Fibroblast of skin of left quadriceps (primary cell): Measurements from ENCODE around the gene NAPA.

Experiments
- DNase-seq, 2 experiments: peaks; one replicate each; pipeline ENCODE4 v3.0.0-alpha.2; 2013; ENCODE audit warnings: low read depth in 2 of 2

The NAPA gene

DNA sequence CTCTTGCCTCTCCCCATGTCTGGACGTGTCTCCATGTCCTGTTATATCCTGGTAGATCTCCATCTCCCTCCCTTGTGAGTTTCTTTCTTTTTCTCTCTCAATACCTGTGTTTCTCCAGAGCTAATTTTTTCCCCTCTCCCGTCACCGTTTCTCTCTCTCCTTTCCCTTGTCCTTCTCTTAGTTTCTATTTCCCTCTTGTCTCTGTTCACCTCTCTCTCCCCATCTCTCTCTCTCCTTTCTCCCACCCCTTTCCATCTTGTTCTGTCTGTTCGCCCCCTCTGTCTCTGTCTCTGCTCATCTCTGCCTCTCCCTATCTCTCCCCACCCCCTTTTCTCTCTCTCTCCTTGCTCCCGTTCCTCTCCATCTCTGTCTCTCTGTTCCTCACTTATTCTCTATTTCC lies 56.2 kb downstream of the NAPA start:
- DNase-seq, result no peak

DNA sequence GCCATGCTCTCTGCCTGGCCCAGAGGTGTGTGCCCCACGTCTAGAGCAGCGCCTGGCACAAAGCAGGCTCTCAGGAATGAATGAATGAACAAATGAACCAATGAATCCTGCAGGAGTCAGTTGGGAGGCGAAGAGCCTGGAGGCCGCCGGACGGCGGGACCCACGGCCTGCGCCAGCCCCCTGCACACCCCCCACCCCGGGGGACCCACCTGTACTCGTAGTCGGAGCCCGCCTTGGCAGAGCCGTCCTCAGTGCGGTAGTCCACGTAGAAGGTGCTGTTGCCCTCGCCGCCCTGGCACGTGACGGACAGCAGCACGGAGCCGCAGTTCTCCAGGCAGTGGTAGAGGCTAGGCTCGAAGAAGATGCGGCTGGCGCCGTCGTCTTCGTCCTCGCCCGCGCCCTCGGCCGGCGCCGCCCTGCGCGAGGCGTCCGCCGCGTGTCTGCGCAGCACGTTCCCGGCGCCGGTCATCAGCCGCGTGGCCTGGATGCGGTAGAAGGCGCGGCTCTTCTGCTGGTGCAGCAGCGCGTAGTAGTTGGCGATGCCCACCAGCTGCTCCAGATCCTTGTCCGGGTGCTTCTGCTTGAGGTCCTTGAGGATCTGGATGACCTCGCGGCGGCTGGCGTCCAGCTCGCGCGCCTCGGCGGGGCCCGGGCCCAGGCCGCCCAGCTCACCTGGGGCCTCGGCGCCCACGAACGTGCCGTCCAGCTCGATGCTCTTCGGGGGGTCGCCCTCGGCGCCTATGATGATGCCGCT lies 58.0 kb downstream of the NAPA start:
- DNase-seq, result no peak

DNA sequence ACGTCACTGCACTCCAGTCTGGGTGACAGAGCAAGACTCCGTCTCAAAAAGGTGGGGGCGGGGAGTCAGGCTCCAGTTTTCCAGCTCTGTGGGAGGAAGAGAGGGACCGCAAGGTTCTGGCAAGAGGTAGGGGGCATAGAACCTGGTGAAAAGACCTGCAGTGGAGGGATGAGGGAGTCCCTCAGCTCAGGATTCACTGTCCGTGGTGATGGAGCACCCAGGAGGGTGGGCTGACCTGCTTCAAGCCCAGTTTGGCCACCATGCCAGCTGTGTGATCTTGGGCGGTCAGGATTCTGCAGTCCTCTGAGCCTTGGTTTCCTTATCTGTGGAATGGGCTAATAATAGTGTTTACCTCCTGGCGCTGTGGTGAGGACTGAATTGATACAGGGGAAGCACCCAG lies 64.4 kb downstream of the NAPA start:
- no peak for DNase-seq

DNA sequence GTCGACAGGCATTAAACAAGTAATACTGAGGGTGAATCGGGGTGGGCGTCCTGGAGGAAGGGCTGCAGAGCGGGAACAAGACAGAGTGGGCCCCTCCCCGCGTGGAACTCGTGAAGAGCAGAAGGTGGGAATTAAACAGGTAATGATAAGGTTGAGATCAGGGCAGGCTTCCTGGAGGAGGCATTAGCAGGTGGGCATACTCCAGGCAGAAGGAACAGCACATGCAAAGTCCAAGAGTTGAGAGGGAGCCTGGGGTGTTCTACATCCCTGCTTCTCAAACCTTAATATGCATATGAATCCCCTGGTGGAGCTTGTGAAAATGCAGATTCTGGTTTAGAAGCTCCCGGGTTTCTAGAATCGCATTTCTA lies 66.5 kb downstream of the NAPA start:
- no peak for DNase-seq

DNA sequence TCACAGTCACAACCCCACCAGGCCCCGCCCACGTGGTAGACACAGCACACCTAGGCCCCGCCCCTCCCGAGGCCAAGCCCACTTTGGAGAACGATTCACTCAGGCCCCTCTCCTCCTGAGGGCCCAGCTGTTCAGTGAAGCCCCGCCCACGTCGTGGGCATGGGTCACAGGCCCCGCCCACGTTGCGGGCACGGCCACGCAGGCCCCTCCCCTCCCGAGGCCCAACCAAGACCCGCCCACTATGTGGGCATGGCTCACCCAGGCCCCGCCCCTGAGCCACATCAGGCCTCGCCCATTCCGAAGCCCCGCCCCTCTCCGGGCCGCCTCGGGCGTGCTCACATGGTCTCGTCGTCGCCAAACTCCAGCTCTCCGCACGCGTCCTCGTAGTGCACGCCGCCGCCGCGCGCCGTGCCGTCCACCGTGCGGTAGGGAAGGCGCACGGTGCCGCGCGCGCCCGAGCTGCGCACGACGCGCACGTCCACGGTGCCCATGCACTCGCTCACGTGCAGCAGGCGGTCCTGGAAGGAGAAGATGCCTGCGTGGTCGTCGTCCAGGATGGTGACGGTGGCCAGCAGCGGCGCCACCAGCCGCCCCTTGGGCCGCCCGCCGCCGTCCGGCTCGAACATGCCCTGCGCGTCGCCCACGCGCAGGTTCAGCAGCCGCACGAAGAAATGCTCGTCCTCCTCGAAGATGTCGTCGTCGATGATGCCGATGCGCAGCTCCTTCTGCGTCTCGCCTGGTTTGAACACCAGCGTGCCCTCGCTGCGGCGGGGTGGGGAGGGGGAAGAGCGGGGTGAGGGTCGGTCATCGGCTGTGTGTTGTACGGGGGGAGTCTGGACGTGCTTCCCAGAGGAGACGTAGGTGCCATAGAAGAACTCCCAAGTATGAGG lies 67.1 kb downstream of the NAPA start:
- no peak for DNase-seq

- DNase-seq, result no peak
These were observed 68.1 kb downstream of the NAPA start for GRCh38 chr19:47446534-47447469.

DNA sequence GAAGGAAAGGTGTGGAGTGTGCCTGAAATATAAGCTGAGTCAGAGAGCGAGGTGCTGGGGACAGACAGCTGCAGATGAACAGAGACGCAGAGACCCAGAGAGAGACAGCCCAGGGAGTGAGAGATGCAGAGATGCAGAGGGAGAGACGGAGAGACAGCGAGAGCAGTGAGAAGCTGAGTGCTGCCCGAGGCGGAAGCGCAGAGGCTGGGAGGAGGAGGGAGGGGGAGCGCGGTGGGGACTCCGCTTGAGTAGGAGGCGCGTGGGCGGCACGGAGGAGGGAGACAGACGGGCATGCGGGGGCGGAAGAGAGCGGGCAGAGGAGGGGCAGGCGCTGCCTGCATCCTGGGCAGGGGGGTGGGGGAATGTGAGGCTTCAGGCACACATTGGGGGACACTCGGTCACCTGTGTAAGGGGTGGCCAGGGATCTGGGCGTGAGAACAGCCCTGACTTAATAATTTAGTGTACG lies 68.9 kb downstream of the NAPA start:
- DNase-seq, result no peak

- no peak for DNase-seq
These were observed 69.3 kb downstream of the NAPA start for GRCh38 chr19:47445527-47445926.

- no peak for DNase-seq
These were observed 70.5 kb downstream of the NAPA start for GRCh38 chr19:47444388-47444821.

- DNase-seq, result no peak
These were observed 71.5 kb downstream of the NAPA start for GRCh38 chr19:47443331-47443730.

- no peak for DNase-seq
These were observed 76.1 kb downstream of the NAPA start for GRCh38 chr19:47438793-47439220.
